Vagina (tissue), 2 donors: ENCODE results near the gene BIRC5.

Source experiments
- POLR2A ChIP-seq, 2 donors: fragments of 450-650 bp; IDR thresholded peaks; one replicate each; pipeline ENCODE4 v1.6.1; 2017; ENCODE audit warnings: antibody characterized with exemption in 2 of 2, mild to moderate bottlenecking in 2 of 2, moderate library complexity in 2 of 2
- POLR2AphosphoS5 ChIP-seq, 2 donors: sonication (generic); formaldehyde crosslinking; IDR thresholded peaks; one replicate each; pipeline ENCODE4 v1.9.0; 2017; ENCODE audit warnings: antibody characterized with exemption in 2 of 2, mild to moderate bottlenecking in 2 of 2, low read depth in 1 of 2; ENCODE audit not compliant: insufficient read depth in 1 of 2
- TF ChIP-seq, protein P1 (sequence below), 3 experiments: fragments of 450-650 bp in 2 of 3; fragments of 200-600 bp in 1 of 3; sonication (generic) in 1 of 3; IDR thresholded peaks; one replicate each; pipeline ENCODE4 v1.5.1; 2017 to 2019; ENCODE audit warnings: antibody characterized with exemption in 3 of 3, mild to moderate bottlenecking in 2 of 3, moderate library complexity in 2 of 3

- TF ChIP-seq POLR2A (IDR thresholded peaks at IDR 0.05) (no peak), POLR2AphosphoS5 (IDR thresholded peaks at IDR 0.05; ENCODE audit: insufficient read depth in 1 of 2, low read depth in 1 of 2) (no peak)
- TF ChIP-seq, protein P1, sequence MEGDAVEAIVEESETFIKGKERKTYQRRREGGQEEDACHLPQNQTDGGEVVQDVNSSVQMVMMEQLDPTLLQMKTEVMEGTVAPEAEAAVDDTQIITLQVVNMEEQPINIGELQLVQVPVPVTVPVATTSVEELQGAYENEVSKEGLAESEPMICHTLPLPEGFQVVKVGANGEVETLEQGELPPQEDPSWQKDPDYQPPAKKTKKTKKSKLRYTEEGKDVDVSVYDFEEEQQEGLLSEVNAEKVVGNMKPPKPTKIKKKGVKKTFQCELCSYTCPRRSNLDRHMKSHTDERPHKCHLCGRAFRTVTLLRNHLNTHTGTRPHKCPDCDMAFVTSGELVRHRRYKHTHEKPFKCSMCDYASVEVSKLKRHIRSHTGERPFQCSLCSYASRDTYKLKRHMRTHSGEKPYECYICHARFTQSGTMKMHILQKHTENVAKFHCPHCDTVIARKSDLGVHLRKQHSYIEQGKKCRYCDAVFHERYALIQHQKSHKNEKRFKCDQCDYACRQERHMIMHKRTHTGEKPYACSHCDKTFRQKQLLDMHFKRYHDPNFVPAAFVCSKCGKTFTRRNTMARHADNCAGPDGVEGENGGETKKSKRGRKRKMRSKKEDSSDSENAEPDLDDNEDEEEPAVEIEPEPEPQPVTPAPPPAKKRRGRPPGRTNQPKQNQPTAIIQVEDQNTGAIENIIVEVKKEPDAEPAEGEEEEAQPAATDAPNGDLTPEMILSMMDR (IDR thresholded peaks at IDR 0.05), result no peak
Measured at GRCh38 chr17:78227455-78227916, 13.4 kb downstream of the BIRC5 start.
